ENCODE results near the gene NKPD1. TPM values are rescaled to one million over a fixed set of nuclear protein-coding genes. Genes with fewer than 3 reads are reported as not detected.

Gene NKPD1
- total and polyA plus RNA-seq, 10 of the 15 experiments (the other 5 are each of a cell fraction or from before 2014, with no cell fraction given), result 0.05 to 0.18 (median 0.06) TPM; not detected in 7

- no peaks in the 10 kb centered on the region for H4K20me1 ChIP-seq (ENCODE audit: control insufficient read depth, insufficient read depth)
- 97% methylated on average over 17 of the region's 18 CpGs for WGBS (ENCODE audit: insufficient coverage, insufficient replicate concordance, low lambda C conversion rate, missing lambda C conversion rate)
- H3K4me1 ChIP-seq (ENCODE audit: control insufficient read depth, insufficient read depth, low read length), result peaks cover 16% of the 10 kb centered on the region
- TF ChIP-seq IKZF1 (conservative IDR thresholded peaks at IDR 0.05), result no peak
- no peaks in the 10 kb centered on the region for H3K9me3 ChIP-seq (replicated peaks; ENCODE audit: control insufficient read depth, insufficient read depth, low read length)
- no peaks in the 10 kb centered on the region for H3K36me3 ChIP-seq (ENCODE audit: control insufficient read depth in 2 of 2, insufficient read depth in 2 of 2, low read length in 1 of 2)
- intact Hi-C loops (cut with micrococcal nuclease; ENCODE audit: unreplicated experiment) (no loop called here), in situ Hi-C loops (cut with MboI) (no loop called here)
- ChIA-PET POLR2A (no interaction called here), RAD21 (ENCODE audit: unreplicated experiment) (no interaction called here), CTCF (no interaction called here), SMC1A (ENCODE audit: uncharacterized antibody, unreplicated experiment) (no interaction called here)
- no TSS peak for BruUV-seq (replicated peaks)
- H2AFZ ChIP-seq (ENCODE audit: control insufficient read depth, low read depth, low read length), result no peak overlapping the region
- no peak for FAIRE-seq
- no peak overlapping the region for H3K27ac ChIP-seq (ENCODE audit: control insufficient read depth, insufficient read depth)
- no peak overlapping the region for H3K4me3 ChIP-seq
- no peak for ATAC-seq
- DNase-seq (ENCODE audit: low read depth, low spot score), result no peak
- H3K27me3 ChIP-seq (replicated peaks in 1 of 2; ENCODE audit: control insufficient read depth in 2 of 2, insufficient read depth in 2 of 2, low read length in 1 of 2), result no peaks in the 10 kb centered on the region
- H3K4me2 ChIP-seq (ENCODE audit: control insufficient read depth, insufficient read depth), result peak overlapping the region; percentile 38; the same call in 1 of the 2 replicates
- H3K9ac ChIP-seq (ENCODE audit: control insufficient read depth, insufficient read depth, low read length), result no peak overlapping the region
- H3K79me2 ChIP-seq (ENCODE audit: control insufficient read depth, insufficient read depth, low read length), result peaks cover 8% of the 10 kb centered on the region
These were observed 11.9 kb upstream of the NKPD1 start for GRCh38 chr19:45172611-45173208.

- no peak overlapping the region for H3K9ac ChIP-seq (ENCODE audit: control insufficient read depth, insufficient read depth, low read length)
These were observed 11.4 kb upstream of the NKPD1 start for GRCh38 chr19:45172173-45172572.

More at GRCh38 chr19:45172173-45172572, 11.4 kb upstream of the NKPD1 start:
- Histone ChIP-seq H3K79me2 (ENCODE audit: control insufficient read depth, insufficient read depth, low read length) (peaks cover 4% of the 10 kb centered on the region), H4K20me1 (ENCODE audit: control insufficient read depth, insufficient read depth) (no peaks in the 10 kb centered on the region), H3K9me3 (replicated peaks; ENCODE audit: control insufficient read depth, insufficient read depth, low read length) (no peaks in the 10 kb centered on the region), H3K36me3 (ENCODE audit: control insufficient read depth in 2 of 2, insufficient read depth in 2 of 2, low read length in 1 of 2) (no peaks in the 10 kb centered on the region), H2AFZ (ENCODE audit: control insufficient read depth, low read depth, low read length) (no peak overlapping the region), H3K4me2 (ENCODE audit: control insufficient read depth, insufficient read depth) (peak overlapping the region; percentile 38; the same call in 1 of the 2 replicates), H3K4me1 (ENCODE audit: control insufficient read depth, insufficient read depth, low read length) (peaks cover 15% of the 10 kb centered on the region), H3K27me3 (replicated peaks in 1 of 2; ENCODE audit: control insufficient read depth in 2 of 2, insufficient read depth in 2 of 2, low read length in 1 of 2) (no peaks in the 10 kb centered on the region), H3K27ac (ENCODE audit: control insufficient read depth, insufficient read depth) (no peak overlapping the region), H3K4me3 (no peak overlapping the region)
- FAIRE-seq, result no peak
- in situ Hi-C loops (cut with MboI), result no loop called here
- DNase-seq (ENCODE audit: low read depth, low spot score), result no peak
- BruUV-seq (replicated peaks), result no TSS peak
- intact Hi-C loops (cut with micrococcal nuclease; ENCODE audit: unreplicated experiment), result no loop called here
- ChIA-PET RAD21 (ENCODE audit: unreplicated experiment) (no interaction called here), SMC1A (ENCODE audit: uncharacterized antibody, unreplicated experiment) (no interaction called here), POLR2A (interaction anchor here (0.6 kb wide), 1 partner anchor 45 kb away, joined by 3 read pairs; no protein-coding TSS in a partner anchor), CTCF (interaction anchor here (1.2 kb wide), 1 partner anchor 15 kb away, joined by 3 read pairs; no protein-coding TSS in a partner anchor)
- 23% methylated on average over 4 of the region's 4 CpGs for WGBS (ENCODE audit: insufficient coverage, insufficient replicate concordance, low lambda C conversion rate, missing lambda C conversion rate)
- no peak for TF ChIP-seq SIX5 (IDR thresholded peaks at IDR 0.05; ENCODE audit: low read depth, low read length, severe bottlenecking)
- TF ChIP-seq SKIL (IDR thresholded peaks at IDR 0.05; ENCODE audit: low read depth, poor library complexity, severe bottlenecking), result no peak
- no peak for TF ChIP-seq ZNF217 (IDR thresholded peaks at IDR 0.05)
- TF ChIP-seq ZNF592 (IDR thresholded peaks at IDR 0.05), result no peak
- TF ChIP-seq RELB (IDR thresholded peaks at IDR 0.05; ENCODE audit: low read depth), result no peak
- TF ChIP-seq NFIC (IDR thresholded peaks at IDR 0.05; ENCODE audit: low read depth, low read length), result no peak
- ATAC-seq, result peak; percentile 52
